ENCODE measurements around the gene ADAMTS1.

The ADAMTS1 gene

DNA sequence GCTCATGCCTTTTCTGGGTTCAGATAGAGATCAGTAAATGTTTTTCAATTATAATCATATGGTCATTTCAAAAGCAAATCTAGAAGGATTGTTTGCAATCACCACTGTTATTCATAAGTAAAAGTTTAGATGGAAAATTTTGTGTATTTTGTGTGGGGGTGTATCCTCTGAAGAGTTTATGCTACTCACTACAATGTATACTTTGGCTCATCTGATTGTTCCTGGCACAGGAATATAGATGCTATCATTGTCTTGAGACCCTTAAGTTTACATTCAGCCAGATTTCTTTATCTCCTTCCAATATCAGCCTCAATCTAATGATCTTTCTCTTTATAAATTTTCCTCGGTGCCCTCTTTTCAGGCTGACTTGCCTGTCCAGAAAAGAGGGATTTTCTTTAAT, 33.0 kb downstream of the ADAMTS1 start:
- DNase-seq (ENCODE audit: low spot score): no peak

DNA sequence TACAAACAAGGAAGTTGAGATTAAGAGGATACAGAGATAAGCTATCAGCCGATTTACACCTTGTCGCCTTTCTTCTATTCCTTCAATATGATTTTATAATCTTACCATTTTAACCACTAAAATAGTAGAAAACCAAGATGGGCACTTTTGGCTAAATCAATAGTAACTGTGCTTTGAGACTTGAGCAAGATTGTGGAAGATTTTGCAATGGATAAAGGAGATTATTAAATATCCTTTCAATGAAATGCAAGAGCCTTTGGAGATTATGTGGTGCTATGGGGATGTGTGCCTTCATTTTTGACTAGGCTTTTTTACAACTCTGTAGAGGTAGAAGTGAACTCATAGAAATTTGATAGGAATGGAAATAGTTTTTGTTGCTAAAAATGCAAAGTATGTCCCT, 33.7 kb downstream of the ADAMTS1 start:
- DNase-seq (ENCODE audit: low spot score): no peak

DNA sequence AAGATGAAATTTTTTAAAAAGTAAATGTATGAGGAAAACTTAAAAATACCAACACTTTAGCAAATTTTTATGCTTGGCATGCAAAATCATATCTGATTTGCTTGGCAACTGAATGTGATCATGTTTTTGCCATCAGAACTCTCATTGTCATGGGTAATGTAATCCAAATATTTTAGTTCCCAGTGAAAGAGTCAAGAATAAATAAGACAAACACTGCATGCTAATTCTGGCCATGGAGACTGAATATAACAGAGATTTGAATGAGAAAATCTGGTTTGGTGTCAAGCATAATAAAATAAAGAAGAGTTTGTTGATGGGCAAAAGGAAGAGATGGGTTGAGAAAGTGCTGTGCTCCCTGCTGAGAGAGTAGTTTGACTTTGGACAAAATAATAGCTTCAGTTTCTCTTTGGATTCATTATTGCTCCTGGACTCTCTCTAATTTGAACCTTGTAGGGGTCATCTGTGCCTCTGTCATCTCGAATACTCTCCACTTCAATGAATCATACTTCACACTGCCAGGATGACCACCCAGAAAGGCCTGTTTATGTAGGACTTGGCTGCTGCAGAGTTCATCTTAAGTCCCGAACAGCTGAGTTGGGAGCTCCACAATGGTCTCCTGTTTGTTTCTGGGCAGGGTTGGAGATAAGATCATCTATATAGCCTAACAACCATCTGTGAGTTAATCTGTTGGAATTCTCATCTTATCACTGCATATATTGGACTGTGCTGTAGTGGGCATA, 34.4 kb downstream of the ADAMTS1 start:
- no peak for DNase-seq (ENCODE audit: low spot score)

DNA sequence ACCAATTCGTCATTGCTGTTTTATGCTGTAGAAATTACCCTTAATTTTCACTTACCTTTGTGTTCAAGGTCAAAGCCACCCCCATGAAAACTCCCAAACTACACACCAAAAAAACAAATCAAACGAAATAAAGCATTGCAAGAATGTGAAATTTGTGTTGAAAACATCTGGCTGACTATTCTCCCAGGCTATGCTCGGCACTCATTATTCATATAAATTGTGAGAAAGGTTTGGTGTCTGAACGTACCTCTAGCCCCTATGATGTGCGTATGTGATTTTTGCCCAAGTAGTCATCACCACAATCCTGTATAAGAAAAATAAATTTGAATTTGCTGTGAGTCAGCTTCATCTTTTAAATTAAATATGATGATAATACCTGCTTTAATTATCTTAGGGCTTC, 34.9 kb downstream of the ADAMTS1 start:
- DNase-seq (ENCODE audit: low spot score): no peak

DNA sequence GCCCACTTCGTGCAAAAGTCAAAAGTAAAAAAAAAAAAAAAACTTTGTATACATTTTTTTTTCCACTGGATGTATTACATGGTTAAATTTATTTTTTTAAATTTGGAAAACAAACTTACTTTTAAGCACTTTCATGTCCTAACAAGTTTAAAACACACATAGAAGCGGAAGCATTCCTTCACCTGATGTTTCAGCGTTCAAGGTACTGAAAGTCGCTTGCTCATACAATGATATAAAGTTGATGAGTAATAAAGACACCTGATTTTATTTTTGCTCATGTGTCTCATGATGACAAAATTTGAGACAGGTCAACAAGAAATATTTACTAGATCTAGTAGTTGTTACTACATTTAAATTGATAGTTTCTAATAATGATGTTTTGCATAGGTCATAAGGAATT, 35.5 kb downstream of the ADAMTS1 start:
- DNase-seq (ENCODE audit: low spot score): no peak

DNA sequence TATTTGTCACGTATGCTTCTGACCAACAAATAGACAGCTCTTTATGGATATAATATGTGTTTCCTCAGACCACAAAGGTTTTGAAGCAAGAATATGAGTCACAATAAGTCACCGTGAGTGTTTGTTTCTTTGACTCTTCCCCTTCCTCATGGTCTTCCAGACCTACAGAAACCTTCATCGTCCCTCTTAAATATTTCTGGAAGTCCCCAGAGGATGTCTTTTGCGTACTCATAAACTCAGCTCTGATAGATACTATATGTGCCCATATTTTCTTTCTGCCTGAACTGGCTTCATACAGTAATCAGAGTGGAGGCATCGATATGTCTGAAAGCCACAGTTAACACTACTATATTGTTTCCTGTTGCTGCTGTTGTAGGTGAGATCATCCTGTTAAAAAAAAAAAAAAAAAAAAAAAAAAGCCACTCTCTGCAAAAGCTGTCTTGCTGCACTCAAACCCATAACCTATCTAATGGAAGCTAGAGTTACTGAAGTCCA, 38.4 kb downstream of the ADAMTS1 start:
- no peak for DNase-seq (ENCODE audit: low spot score)

DNA sequence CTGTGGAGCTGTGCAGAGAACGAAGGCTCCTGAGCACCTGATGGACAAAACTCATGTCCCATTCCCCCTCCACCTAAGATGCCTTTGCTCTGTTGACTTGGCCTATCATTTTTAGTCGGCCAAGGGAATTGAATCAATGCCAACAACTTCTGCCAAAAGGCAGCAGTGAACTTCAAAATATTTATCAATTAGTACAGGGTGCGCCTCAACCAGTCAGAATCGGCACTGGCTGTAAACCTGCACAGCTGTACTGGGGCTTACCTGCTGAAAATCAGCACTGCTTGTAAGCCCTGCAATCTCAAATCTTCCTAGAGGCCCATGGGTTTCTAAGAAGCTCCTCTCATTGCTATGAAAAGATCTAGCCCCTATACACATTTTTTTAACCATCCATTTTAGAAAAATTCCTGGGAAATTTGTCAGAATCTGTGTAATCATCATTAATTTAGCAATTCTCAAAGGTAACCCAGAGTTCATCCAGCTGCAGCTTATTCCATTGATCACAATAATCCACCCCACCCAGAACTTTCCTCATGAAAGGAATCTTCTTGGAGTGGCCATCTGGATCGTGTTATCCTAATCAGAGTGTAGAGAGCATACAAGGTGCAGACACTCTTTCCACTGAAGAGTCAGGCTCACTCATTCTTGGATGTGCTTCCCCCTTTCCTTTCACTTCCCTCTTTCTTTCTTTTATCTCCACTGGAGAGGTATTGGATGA, 40.2 kb downstream of the ADAMTS1 start:
- DNase-seq (ENCODE audit: low spot score): no peak

DNA sequence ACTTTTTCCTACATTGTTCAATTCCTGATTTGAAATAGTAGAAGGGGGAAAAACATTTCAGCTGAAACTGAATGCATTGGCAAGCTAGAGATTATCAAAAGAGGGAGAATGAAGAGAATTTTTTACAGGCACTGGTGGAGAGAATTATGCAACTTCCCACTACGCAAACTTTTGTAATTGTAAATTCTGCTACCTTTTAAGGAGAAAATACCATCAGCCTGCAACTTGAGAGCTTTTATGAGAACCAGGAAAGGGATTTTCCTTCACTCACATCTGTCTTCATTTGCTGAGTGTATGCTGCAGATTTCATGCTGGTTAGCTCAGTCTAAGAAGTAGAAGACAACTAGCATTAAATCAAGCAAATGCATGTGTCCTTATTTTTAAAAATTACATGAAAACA, 43.7 kb downstream of the ADAMTS1 start:
- DNase-seq (ENCODE audit: low spot score): no peak

DNA sequence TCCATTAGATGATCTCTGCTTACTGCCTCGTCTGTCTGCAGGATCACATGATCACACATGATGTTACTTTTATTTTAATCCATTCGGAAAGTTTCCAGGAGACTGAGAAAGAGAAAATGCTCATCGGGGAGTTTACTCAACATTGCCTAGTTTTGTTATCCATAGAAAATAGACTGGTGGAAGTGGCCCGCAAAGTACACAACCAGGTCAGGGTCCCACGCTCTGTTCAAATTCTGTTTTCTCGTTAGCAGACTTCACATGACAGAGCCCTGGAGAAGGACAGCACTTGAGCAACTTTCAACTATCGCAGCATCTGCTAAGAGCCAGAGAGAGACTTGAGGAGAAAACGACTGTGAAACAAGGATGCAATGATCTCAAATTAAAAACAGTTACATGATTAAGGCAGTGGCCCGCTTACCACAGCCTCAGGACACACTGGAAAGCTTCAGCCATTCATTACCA, 44.2 kb downstream of the ADAMTS1 start:
- DNase-seq (ENCODE audit: low spot score): no peak

DNA sequence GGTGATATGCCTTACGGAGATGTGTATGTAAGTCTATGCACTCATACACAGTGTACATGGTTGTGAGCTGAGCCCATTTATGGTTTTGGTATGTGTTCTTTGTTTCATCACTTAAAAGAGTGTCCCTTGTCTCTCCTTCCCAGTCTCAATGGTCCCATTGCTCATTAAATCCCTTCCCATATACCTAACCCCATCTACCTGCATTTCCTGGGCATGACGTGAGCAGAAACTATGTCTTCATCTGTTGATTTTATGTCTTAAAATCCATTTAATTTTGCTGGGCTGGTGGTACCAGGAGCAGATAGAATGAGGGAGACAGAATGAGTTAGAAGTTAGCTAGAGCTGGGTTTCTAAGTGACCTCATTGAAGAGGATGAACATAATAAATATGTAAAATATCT, 44.8 kb downstream of the ADAMTS1 start:
- no peak for DNase-seq (ENCODE audit: low spot score)

DNA sequence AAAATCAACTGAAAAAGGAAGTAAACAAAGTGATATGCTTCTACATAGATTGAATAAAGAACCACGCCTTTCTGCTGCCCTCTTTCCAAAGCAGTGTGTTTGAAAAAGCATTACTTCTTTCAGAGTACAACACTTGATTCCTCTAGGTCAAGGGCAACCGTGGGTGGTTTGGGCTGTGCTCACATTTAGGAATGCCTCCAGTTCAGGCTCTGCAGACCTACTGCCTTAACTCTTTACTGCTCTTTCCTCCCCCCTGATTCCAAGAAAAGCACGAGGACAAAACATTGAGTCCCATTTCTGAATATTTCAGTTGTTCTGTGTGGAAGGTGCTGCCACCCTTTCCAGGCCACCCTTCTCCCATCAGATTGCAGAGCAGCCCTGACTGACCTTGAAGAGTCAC, 45.2 kb downstream of the ADAMTS1 start:
- DNase-seq (ENCODE audit: low spot score): no peak

DNA sequence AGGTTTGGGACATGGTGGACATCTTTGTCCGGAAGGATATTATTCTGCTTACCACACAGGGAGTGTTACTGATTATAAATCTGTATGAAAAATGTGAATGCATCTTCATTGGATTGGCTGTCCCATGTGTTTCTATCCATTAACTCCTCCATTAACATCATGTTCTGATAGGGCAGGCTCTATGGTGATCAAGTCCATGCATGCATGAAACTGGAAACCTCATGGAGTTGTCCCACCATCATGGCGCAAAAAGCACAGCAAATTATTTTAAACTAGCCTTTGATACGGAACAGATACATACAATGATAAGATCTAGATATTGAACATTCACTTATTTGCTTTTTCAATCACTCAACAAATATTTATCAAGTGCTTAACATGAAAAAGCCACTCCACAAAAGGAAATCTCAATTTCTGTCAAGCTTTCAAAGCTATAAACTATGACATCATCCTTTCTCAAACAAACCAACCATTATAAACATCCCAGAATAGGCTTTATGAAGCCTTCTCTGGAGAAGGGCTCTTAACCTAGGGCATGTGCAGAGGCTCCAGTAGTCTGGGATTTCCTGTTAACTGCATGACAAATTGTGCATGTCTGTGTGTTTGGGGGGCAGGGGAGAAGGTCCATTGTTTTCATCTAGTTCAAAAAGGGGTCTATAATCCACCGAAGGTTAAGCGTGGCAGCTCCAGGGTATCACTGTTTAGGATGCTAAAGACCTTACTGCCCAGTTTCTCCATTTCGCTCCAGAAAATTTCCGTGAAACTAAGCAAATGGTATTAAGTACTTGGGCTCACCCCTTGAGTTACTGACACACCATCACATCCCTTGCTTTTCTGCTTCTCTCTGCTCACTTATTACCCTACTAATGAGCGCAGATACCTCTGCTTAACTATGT, 46.1 kb downstream of the ADAMTS1 start:
- no peak for DNase-seq (ENCODE audit: low spot score)

DNA sequence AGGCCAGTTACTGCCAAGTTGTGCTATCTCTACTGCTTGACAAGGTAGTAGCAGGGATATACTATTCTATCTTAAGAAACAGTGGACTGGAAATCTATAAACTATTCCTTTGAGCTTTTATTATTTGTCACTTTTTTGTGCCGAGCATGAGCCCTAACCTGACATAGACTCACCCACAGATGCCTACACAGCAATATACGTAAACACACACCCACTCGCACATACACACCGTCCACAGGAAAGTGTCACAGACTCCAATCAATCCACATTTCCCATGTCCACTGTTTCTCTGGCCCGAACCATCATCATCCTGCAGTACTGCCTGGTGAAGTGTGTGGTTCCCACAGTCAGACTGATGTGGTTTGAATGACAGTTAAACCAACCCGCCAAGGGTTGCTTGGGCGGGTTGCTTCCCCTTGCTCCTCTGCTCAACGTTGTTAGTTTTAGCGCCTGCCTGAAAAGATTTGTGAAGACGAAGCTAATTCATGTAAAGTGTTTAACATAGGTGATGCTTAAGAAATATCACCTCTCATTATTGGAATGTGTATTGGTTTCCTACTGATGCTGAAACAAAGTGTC, 47.2 kb downstream of the ADAMTS1 start:
- no peak for DNase-seq (ENCODE audit: low spot score)

DNA sequence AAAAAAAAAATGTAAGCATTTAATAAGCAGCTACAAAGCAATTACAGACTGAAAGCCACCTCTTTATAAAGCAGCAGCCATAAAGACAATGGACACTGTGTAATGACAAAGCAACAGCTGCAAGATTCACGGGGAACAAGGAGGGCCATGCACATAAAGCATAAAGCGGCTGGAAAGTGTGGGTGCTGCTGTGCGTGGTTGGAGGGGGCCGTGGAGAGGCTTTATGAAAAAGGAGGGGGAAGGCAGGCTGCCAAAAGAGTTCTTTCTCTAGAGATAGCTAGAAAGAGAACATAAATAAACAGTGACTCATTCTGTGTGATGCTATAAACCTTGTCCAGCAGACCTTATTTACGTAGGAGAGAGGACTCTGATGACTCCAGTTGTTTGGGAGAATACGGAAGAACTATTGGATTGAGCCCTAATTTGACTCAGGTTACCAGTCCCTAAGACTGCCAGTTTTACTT, 49.3 kb downstream of the ADAMTS1 start:
- peak; percentile 21 for DNase-seq (ENCODE audit: low spot score)

DNA sequence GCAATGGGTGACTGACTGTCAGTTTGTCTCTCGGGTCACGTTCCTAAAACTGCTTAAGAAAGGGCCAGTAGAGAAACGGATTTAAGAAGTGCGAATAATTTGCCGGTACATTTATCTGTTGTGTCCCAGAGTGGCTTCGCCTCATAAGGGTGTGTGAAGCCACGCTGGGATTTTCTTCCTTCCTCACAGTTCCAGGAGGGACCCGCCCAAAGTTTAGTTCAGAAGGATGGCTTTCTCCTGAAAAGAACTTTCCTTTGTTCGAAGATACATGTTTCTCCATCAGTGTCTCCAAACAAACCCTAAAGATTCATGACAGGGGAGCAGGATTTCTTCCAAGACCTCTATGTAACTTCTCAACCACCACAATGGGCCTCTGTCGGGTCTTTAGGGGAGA, 49.8 kb downstream of the ADAMTS1 start:
- no peak for DNase-seq (ENCODE audit: low spot score)

DNA sequence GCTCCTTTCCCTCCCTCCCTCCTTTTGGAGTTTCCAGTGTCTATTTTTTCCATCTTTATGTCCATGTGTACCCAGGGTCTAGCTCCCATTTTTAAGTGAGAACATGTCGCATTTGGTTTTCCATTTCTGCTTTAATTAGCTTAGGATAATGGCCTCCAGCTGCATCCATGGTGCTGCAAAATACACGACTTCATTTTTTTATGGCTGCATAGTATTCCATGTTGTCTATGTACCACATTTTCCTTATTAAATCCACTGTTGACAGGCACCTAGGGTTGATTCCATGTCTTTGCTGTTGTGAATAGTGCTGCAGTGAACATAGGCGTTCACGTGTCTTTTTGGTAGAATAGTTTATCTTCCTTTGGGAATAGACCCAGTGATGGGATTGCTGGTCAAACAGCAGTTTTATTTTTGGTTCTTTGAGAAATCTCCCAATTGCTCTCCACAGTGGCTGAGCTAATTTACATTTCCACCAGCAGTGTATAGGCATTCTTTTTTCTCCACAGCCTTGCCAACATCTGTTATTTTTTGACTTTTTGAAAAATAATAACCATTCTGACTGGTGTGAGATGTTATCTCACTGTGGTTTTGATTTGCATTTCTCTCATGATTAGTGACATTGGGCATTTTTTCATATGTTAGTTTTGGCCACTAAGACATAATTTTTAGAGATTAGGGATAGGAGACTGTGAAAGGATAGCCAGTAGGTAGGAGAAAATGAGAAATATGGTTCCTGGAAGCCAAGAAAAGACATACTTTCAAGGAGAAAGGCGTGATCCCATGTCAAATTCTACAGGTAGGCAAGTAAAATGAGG, 50.4 kb downstream of the ADAMTS1 start:
- DNase-seq (ENCODE audit: low spot score): no peak

DNA sequence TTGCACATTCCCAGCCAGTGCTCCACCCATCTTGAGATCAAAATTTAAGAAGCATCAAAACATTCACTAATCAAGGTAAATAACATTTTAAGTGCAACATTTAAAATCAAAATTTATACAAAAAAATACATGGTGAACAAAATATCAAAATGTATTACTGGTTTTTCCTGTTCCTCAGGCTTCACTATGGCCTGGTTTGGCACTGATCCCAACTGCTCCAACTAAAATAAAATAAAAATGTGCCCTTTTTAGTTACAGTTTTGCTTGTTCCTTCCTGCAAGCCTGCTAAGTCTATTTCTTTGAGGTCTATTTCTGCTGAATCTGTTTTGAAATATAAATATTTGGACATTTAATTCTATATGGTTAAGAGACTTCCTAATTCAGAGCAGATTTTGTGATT, 54.9 kb downstream of the ADAMTS1 start:
- no peak for DNase-seq (ENCODE audit: low spot score)

DNA sequence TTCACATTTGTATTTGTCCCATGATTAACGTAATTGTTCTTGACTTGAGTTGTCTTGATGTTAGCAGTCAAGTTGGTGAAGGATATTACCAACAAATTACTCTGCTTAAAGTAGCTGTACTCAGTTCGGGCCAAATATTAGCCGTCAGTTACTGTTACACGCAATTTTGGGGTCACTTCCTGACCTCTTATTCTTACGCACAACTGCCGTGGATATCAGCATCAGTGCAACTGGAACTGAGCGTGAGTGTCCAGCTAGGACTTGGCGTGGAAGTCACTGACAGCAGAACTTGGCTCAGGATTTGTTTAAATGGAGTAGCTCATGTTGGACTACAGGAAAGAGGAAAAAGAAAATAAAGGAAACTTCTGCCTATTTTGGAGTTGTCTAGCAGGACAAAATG, 56.4 kb downstream of the ADAMTS1 start:
- DNase-seq (ENCODE audit: low spot score): no peak
